CD4-positive, alpha-beta T cell treated with Interleukin-12 subunit alpha and Interleukin-12 subunit beta, for 1 hour (primary cell): Measurements from ENCODE around the gene ACTR5.

Experiments used
- DNase-seq: peaks from one replicate; pipeline ENCODE4 v3.0.0-alpha.2; 2020

Gene ACTR5

GRCh38 chr20:38729767-38730166, 18.5 kb upstream of the ACTR5 start:
- DNase-seq, result no peak

- no peak for DNase-seq
Observed at GRCh38 chr20:38730167-38730988, 17.9 kb upstream of the ACTR5 start.

GRCh38 chr20:38730989-38731737, 17.1 kb upstream of the ACTR5 start:
- peak; percentile 80 for DNase-seq

- no peak for DNase-seq
Observed at GRCh38 chr20:38731738-38732113, 16.5 kb upstream of the ACTR5 start.

GRCh38 chr20:38732981-38733380, 15.3 kb upstream of the ACTR5 start:
- DNase-seq, result no peak

GRCh38 chr20:38735172-38735571, 13.1 kb upstream of the ACTR5 start:
- no peak for DNase-seq

GRCh38 chr20:38737887-38738286, 10.4 kb upstream of the ACTR5 start:
- DNase-seq, result no peak

- no peak for DNase-seq
Observed at GRCh38 chr20:38745757-38746156, 2.5 kb upstream of the ACTR5 start.

GRCh38 chr20:38747495-38748096, 664 bp upstream of the ACTR5 start:
- no peak for DNase-seq

GRCh38 chr20:38748861-38749149, 545 bp downstream of the ACTR5 start:
- peak; percentile 56 for DNase-seq

- peak; percentile 57 for DNase-seq
Observed at GRCh38 chr20:38751360-38751976, 3.2 kb downstream of the ACTR5 start.

- DNase-seq, result no peak
Observed at GRCh38 chr20:38752029-38752428, 3.8 kb downstream of the ACTR5 start.

GRCh38 chr20:38754924-38755323, 6.7 kb downstream of the ACTR5 start:
- no peak for DNase-seq

- no peak for DNase-seq
Observed at GRCh38 chr20:38755324-38755910, 7.2 kb downstream of the ACTR5 start.

- no peak for DNase-seq
Observed at GRCh38 chr20:38757145-38757775, 9.0 kb downstream of the ACTR5 start.

- no peak for DNase-seq
Observed at GRCh38 chr20:38759106-38759505, 10.8 kb downstream of the ACTR5 start.

- DNase-seq, result no peak
Observed at GRCh38 chr20:38760978-38761377, 12.7 kb downstream of the ACTR5 start.

- DNase-seq, result no peak
Observed at GRCh38 chr20:38762174-38762573, 13.9 kb downstream of the ACTR5 start.

- DNase-seq, result no peak
Observed at GRCh38 chr20:38763616-38764015, 15.4 kb downstream of the ACTR5 start.

- no peak for DNase-seq
Observed at GRCh38 chr20:38764567-38765318, 16.5 kb downstream of the ACTR5 start.

- no peak for DNase-seq
Observed at GRCh38 chr20:38766071-38766470, 17.8 kb downstream of the ACTR5 start.
